Type B pancreatic cell (in vitro differentiated cells): ENCODE measurements around the gene GOT2. TPM values are rescaled to one million over a fixed set of nuclear protein-coding genes. Genes with fewer than 3 reads are reported as not detected.
"Not testable (repeated sequence)": the region's sequence is repeated elsewhere in the genome, so short reads cannot be mapped to it uniquely, and the experiment has no call there.

Experiments used
- DNase-seq: peaks from one replicate; pipeline ENCODE4 v3.0.0; 2021; ENCODE audit warnings: mixed read lengths; ENCODE audit not compliant: unreplicated experiment; ENCODE audit errors: extremely low spot score
- H3K27ac Mint-ChIP-seq: 2 replicates; pipeline ENCODE4 v1.8.0; 2021; ENCODE audit warnings: mild to moderate bottlenecking, mixed read lengths
- H3K27me3 Mint-ChIP-seq: 2 replicates; pipeline ENCODE4 v1.8.0; 2021; ENCODE audit warnings: mixed read lengths
- H3K36me3 Mint-ChIP-seq: 2 replicates; pipeline ENCODE4 v1.8.0; 2021; ENCODE audit warnings: mixed read lengths
- H3K4me1 Mint-ChIP-seq: one replicate; pipeline ENCODE4 v1.8.0; 2021; ENCODE audit warnings: mixed read lengths; ENCODE audit not compliant: unreplicated experiment
- H3K4me3 Mint-ChIP-seq: 2 replicates; pipeline ENCODE4 v1.8.0; 2021; ENCODE audit warnings: mild to moderate bottlenecking, mixed read lengths
- H3K9me3 Mint-ChIP-seq: 2 replicates; pipeline ENCODE4 v1.8.0; 2021; ENCODE audit warnings: mixed read lengths
- CTCF ChIP-seq: fragments of 200-600 bp; sonication (generic); conservative IDR thresholded peaks from 2 replicates; pipeline ENCODE4 v1.5.0; 2021; ENCODE audit warnings: antibody characterized with exemption, mild to moderate bottlenecking
- total RNA-seq: library from RNA; stranded (reverse); gene quantifications from 2 replicates; pipeline ENCODE4 v1.2.1, GENCODE V29; 2021; ENCODE audit warnings: low replicate concordance

Gene GOT2
- total RNA-seq, 1 donor from 2014 or later = 104 TPM

- H3K36me3 Mint-ChIP-seq = no peaks in the 10 kb centered on the region
- H3K9me3 Mint-ChIP-seq = no peaks in the 10 kb centered on the region
- no peak for DNase-seq
- no peaks in the 10 kb centered on the region for H3K27me3 Mint-ChIP-seq
- H3K4me3 Mint-ChIP-seq = no peak overlapping the region
- H3K4me1 Mint-ChIP-seq = no peaks in the 10 kb centered on the region
- no peak overlapping the region for H3K27ac Mint-ChIP-seq
- no peak for TF ChIP-seq CTCF
Observed at GRCh38 chr16:58738672-58739296, 4.7 kb upstream of the GOT2 start.

GRCh38 chr16:58736341-58736740 lies 2.2 kb upstream of the GOT2 start:
- H3K36me3 Mint-ChIP-seq, DNase-seq, H3K9me3 Mint-ChIP-seq, H3K27me3 Mint-ChIP-seq: not testable (repeated sequence)
- Mint-ChIP-seq H3K27ac (peak overlapping the region; percentile 87), H3K4me3 (peak overlapping the region; percentile 51), H3K4me1 (peaks cover 10% of the 10 kb centered on the region)

- peaks cover 10% of the 10 kb centered on the region for H3K4me1 Mint-ChIP-seq
- no peaks in the 10 kb centered on the region for H3K27me3 Mint-ChIP-seq
- no peaks in the 10 kb centered on the region for H3K9me3 Mint-ChIP-seq
- peak overlapping the region; percentile 100 for H3K4me3 Mint-ChIP-seq
- no peak for DNase-seq
- TF ChIP-seq CTCF = no peak
- H3K36me3 Mint-ChIP-seq = peaks cover 3% of the 10 kb centered on the region
- peak overlapping the region; percentile 92 for H3K27ac Mint-ChIP-seq
Observed at GRCh38 chr16:58734459-58734787, 307 bp upstream of the GOT2 start.

GRCh38 chr16:58733248-58733670 lies 857 bp downstream of the GOT2 start:
- Mint-ChIP-seq H3K4me1 (peaks cover 10% of the 10 kb centered on the region), H3K36me3 (peaks cover 3% of the 10 kb centered on the region), H3K9me3 (no peaks in the 10 kb centered on the region), H3K27ac (peak overlapping the region; percentile 82), H3K27me3 (no peaks in the 10 kb centered on the region), H3K4me3 (peak overlapping the region; percentile 90)
- no peak for TF ChIP-seq CTCF
- DNase-seq = no peak

GRCh38 chr16:58732545-58733247 lies 1.4 kb downstream of the GOT2 start:
- no peak for DNase-seq
- peak overlapping the region; percentile 82 for H3K27ac Mint-ChIP-seq
- no peaks in the 10 kb centered on the region for H3K27me3 Mint-ChIP-seq
- H3K36me3 Mint-ChIP-seq = peaks cover 3% of the 10 kb centered on the region
- peaks cover 10% of the 10 kb centered on the region for H3K4me1 Mint-ChIP-seq
- no peak for TF ChIP-seq CTCF
- H3K9me3 Mint-ChIP-seq = no peaks in the 10 kb centered on the region
- H3K4me3 Mint-ChIP-seq = peak overlapping the region; percentile 90

- Mint-ChIP-seq H3K27me3 (no peaks in the 10 kb centered on the region), H3K27ac (no peak overlapping the region), H3K36me3 (peaks cover 3% of the 10 kb centered on the region), H3K4me1 (peaks cover 10% of the 10 kb centered on the region), H3K9me3 (no peaks in the 10 kb centered on the region), H3K4me3 (no peak overlapping the region)
- no peak for TF ChIP-seq CTCF
- DNase-seq = no peak
Observed at GRCh38 chr16:58730724-58731370, 3.3 kb downstream of the GOT2 start.
